Activated gamma-delta T cell treated with anti-CD3 and anti-CD28 coated beads, Interleukin-2, amount 50 U/mL, for 16 hours (primary cell): ENCODE results near the gene MET.
"Not testable (repeated sequence)": the region's sequence is repeated elsewhere in the genome, so short reads cannot be mapped to it uniquely, and the experiment has no call there.

Experiments
- DNase-seq: peaks from one replicate; pipeline ENCODE4 v3.0.0-alpha.2; 2020; ENCODE audit warnings: low read depth

Gene MET

DNA sequence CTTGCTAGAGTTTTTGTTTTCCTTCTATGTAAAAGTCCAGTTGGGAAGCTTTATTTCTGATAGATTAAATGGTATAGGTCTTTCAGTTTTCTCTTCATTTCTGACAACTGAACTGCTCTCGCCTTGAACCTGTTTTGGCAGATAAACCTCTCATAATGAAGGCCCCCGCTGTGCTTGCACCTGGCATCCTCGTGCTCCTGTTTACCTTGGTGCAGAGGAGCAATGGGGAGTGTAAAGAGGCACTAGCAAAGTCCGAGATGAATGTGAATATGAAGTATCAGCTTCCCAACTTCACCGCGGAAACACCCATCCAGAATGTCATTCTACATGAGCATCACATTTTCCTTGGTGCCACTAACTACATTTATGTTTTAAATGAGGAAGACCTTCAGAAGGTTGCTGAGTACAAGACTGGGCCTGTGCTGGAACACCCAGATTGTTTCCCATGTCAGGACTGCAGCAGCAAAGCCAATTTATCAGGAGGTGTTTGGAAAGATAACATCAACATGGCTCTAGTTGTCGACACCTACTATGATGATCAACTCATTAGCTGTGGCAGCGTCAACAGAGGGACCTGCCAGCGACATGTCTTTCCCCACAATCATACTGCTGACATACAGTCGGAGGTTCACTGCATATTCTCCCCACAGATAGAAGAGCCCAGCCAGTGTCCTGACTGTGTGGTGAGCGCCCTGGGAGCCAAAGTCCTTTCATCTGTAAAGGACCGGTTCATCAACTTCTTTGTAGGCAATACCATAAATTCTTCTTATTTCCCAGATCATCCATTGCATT, 27.1 kb downstream of the MET start:
- DNase-seq, result no peak

DNA sequence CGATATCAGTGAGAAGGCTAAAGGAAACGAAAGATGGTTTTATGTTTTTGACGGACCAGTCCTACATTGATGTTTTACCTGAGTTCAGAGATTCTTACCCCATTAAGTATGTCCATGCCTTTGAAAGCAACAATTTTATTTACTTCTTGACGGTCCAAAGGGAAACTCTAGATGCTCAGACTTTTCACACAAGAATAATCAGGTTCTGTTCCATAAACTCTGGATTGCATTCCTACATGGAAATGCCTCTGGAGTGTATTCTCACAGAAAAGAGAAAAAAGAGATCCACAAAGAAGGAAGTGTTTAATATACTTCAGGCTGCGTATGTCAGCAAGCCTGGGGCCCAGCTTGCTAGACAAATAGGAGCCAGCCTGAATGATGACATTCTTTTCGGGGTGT, 27.7 kb downstream of the MET start:
- no peak for DNase-seq

DNA sequence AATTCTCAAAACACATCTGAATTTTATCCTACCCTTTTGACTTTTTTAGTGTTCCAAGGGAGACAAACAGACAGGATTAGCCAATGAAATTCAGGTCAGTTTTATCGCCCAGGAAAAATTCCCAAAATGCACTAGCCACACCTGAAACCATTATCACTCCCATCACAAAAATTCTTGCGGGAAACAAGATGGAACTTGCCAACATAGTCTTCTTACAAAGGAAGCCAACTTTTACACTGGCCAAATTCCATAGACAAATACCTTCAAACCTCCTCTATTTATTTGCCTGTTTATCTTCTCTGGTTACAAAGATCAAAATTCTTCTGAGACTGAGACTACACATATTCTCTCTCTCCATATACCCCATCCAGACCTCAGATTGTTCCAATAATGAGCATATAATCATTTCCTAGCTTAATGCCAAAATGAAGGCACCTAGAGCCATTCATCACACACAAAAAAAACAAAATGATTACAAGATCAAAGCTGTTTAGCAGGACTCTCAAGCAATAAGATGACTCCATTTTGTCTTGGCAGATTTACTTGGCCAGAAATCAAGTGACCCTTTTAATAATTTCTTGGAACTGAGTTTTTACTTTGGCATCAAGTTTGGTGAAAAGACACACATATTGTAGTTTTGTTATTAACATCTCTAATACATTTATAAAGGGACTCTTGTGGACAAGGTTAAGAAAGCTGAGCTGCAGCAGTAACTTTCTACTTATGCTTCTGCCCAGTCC, 30.2 kb downstream of the MET start:
- no peak for DNase-seq

DNA sequence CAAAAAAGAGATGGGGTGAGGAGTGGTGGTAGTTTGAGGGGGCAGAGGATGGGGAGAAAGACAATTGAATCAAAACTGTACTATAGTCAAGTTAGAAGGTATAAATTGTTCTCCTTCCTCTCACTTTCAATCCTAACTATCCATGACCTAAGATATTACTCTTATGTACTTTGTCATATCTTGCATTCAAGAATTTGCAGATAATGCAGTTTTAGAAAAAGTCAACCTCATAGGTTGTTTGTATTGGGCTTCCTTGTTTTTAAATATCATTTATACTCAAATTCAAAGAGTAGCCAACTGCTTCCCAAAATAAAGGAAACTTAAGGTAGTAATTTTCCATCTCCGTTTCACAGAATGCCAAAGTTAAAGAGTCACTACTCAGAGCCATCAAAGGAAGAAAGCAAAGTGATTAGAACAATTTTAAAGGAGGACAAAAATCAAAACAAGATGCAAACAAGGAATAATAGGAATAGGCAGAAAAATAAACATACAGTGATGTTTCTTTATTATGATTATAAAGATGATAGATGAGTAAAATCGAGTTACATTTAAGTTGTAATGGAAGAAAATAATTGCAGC, 32.7 kb downstream of the MET start:
- DNase-seq, result no peak

DNA sequence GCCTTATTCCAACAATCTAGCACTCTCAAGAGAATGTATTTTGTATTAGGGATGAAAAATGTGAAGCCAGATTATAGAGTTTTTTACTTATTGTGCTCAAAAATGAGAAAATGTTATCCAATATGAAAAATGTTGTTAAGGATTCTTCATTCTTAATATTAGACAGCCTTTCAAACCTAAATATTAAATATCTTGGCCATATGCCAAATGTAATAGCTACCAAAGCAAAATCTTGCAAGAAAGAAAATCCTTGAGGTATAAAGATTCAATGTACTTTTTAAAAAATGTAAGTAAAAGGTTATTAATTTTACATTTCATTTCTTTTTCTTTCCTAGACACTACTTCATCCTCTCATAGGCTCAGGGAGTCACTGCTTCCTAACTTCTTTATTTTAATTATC, 33.4 kb downstream of the MET start:
- DNase-seq, result no peak

DNA sequence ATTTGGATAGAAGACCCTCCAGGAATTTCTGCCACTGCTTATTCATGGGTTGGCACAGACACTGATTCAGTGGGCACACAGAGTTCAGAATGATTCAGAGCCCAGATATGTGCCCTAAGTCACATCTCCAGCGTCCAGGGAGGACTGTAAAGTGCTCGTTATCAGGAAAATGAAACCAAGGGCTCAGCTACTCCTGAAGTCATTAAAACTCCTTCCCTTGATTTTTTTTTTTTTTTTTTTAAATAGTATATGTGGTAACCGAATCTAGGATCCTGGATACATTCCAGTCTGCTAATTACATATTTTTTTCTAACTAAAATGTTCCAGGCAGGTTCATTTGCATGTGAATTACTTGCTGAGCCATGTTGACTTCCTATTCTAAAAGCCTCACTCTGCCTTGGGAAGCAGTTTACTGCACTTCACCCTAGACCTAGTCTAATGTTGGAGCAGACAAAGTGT, 34.7 kb downstream of the MET start:
- DNase-seq, result no peak

GRCh38 chr7:116707289-116707688, 35.3 kb downstream of the MET start:
- no peak for DNase-seq

- DNase-seq, result no peak
These were observed 36.3 kb downstream of the MET start for GRCh38 chr7:116708248-116708647.

- DNase-seq, result no peak
These were observed 36.9 kb downstream of the MET start for GRCh38 chr7:116708861-116709260.

GRCh38 chr7:116709336-116709735, 37.3 kb downstream of the MET start:
- DNase-seq, result no peak

- no peak for DNase-seq
These were observed 38.9 kb downstream of the MET start for GRCh38 chr7:116710764-116711452.

- no peak for DNase-seq
These were observed 39.8 kb downstream of the MET start for GRCh38 chr7:116711790-116712189.

GRCh38 chr7:116713500-116713899, 41.5 kb downstream of the MET start:
- DNase-seq, result no peak

DNA sequence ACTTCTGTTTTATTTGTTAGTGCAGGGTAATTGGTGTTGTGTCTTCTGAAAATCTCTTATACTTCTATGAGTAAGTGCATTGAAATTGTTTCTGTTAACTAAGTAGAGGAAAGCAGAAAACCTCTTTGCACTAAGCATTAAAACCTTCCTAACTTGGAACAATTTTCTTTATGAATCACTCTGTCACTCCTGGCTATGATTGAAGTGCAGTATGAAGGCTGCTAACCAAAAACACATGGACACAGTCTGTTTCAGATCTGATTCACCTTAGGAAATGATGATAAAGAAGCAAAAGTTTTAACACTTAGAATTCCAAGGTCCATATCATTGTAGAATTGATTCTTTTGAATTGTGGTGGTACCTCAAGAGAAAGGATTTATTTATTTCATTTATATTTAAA, 41.9 kb downstream of the MET start:
- DNase-seq, result no peak

- no peak for DNase-seq
These were observed 43.1 kb downstream of the MET start for GRCh38 chr7:116715077-116715476.

DNA sequence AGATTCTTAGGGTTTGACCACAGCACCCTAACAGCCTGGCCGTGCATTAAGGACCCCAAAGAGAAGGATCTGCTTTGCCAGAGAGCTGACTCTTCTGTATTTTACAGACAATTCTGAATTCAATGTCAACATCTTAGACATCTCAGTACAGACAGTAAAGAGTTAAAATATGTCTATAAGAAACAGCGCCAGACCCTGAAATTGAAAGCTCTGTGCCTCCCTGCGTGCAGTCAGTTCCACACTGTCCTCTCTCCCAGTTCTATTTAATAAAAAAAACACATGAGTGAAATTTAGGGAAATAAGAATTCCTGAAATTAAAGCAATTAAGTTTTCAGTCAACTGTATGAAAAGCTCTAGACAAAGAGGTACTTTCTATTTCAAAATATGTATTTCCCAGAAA, 45.1 kb downstream of the MET start:
- DNase-seq, result no peak

DNA sequence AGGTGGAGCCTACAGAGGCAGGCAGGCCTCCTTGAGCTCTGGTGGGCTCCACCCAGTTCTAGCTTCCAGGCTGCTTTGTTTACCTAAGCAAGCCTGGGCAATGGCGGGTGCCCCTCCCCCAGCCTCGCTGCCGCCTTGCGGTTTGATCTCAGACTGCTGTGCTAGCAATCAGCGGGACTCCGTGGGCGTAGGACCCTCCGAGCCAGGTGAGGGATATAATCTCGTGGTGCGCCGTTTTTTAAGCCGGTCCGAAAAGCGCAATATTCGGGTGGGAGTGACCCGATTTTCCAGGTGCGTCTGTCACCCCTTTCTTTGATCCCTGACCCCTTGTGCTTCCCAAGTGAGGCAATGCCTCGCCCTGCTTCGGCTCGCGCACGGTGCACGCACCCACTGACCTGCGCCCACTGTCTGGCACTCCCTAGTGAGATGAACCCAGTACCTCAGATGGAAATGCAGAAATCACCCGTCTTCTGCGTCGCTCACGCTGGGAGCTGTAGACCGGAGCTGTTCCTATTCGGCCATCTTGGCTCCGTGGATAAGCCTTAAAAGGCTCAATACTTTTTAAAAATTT, 52.0 kb downstream of the MET start:
- not testable (repeated sequence) for DNase-seq

DNA sequence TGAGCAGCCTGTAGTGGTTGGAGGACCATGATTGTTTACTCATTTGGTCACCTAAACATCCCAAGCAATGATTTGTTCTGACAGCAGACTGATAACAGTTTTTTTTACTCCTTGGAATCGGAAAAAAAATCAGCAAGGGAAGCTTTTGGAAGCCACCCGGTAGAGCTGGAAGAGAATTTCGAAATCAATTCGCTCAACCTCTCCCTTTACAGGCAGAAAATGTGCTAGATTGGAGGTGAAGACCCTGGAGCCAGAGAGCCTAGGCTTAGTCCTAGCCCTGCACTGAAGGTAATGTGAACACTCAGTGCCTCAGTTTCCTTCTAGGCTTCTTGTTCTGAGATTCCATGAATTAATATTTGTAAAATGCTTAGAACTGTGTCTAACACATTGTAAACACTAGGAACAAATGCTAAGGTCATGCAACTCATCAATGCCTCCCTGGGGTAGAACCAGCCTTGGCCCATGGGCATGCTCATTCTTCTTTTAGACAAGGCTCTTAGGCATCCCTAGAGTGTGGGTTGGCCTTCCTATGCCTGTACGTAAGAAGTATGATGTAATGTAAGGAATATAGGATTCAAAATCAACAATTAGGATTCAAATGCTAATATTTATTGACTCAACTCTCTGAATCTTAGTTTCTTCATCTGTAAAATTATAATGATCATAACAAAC, 52.7 kb downstream of the MET start:
- no peak for DNase-seq

GRCh38 chr7:116726149-116726548, 54.2 kb downstream of the MET start:
- no peak for DNase-seq

DNA sequence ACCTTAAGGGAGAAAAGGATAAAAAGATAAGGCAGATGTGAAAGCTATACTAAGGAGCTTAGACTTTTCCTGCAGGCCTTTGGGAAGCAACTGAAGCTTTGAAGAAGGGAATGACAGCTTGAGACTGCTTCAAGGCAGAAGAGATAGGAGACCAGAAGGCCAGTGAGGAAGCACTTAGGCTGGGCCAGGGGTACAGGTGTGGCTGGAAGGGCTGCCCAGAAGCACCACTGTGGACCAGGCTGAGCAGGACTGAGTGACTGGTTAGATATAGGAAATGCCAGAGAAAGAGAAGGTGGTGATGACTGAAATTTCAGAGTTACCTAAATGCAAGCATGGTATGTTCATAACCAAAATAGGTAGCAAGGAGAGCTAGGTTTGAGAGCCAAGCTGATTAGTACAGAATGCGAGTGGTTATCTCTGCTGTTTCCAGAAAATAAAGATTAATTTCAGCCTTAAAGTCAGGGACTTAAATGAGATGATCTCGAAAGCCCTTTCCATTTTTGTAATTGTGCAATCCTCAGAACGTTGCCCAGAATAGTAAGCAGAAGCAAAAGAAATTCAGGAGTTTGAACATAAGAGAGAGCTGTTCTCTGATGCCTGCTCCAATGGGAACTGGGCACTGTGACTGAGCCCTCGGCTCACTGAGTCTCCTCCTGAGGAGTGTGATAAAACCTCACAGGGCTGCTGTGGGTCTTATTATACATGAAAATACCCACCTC, 54.9 kb downstream of the MET start:
- DNase-seq, result no peak

GRCh38 chr7:116727432-116728009, 55.5 kb downstream of the MET start:
- DNase-seq, result no peak
